Activated naive CD8-positive, alpha-beta T cell treated with anti-CD3 and anti-CD28 coated beads, Interleukin-2, amount 50 U/mL, for 16 hours (primary cell): ENCODE data around the gene TFPI2.

Experiments used
- DNase-seq: peaks from one replicate; pipeline ENCODE4 v3.0.0-alpha.2; 2020; ENCODE audit warnings: low read depth, low spot score

The TFPI2 gene

GRCh38 chr7:93858857-93859256 is 31.7 kb downstream of the TFPI2 start:
- DNase-seq, result no peak

- no peak for DNase-seq
These were observed 34.2 kb downstream of the TFPI2 start for GRCh38 chr7:93856323-93856722.

GRCh38 chr7:93855797-93856196 is 34.8 kb downstream of the TFPI2 start:
- no peak for DNase-seq

GRCh38 chr7:93854480-93854879 is 36.1 kb downstream of the TFPI2 start:
- DNase-seq, result no peak

- no peak for DNase-seq
These were observed 39.0 kb downstream of the TFPI2 start for GRCh38 chr7:93851536-93851935.

- no peak for DNase-seq
These were observed 47.3 kb downstream of the TFPI2 start for GRCh38 chr7:93843260-93843659.

- DNase-seq, result no peak
These were observed 51.6 kb downstream of the TFPI2 start for GRCh38 chr7:93838966-93839365.

- no peak for DNase-seq
These were observed 53.3 kb downstream of the TFPI2 start for GRCh38 chr7:93837245-93837644.

- DNase-seq, result no peak
These were observed 54.4 kb downstream of the TFPI2 start for GRCh38 chr7:93836116-93836515.

GRCh38 chr7:93835702-93836101 is 54.9 kb downstream of the TFPI2 start:
- no peak for DNase-seq
